LNCaP clone FGC (cell line): ENCODE data around the gene ANGPTL7.

Experiments
- DNase-seq: peaks from one replicate; pipeline ENCODE4 v3.0.0-alpha.2; 2011; ENCODE audit warnings: low read depth
- H3K4me3 ChIP-seq: 2 replicates; pipeline ENCODE4 v1.5.1; 2011; ENCODE audit warnings: mild to moderate bottlenecking, low read depth, low read length, control low read depth
- TF ChIP-seq, protein P1 (sequence below): IDR thresholded peaks from 2 replicates; pipeline ENCODE4 v1.5.1; 2012; ENCODE audit warnings: mild to moderate bottlenecking; ENCODE audit not compliant: control insufficient read depth, insufficient read depth; ENCODE audit errors: extremely low read depth

Gene ANGPTL7

DNA sequence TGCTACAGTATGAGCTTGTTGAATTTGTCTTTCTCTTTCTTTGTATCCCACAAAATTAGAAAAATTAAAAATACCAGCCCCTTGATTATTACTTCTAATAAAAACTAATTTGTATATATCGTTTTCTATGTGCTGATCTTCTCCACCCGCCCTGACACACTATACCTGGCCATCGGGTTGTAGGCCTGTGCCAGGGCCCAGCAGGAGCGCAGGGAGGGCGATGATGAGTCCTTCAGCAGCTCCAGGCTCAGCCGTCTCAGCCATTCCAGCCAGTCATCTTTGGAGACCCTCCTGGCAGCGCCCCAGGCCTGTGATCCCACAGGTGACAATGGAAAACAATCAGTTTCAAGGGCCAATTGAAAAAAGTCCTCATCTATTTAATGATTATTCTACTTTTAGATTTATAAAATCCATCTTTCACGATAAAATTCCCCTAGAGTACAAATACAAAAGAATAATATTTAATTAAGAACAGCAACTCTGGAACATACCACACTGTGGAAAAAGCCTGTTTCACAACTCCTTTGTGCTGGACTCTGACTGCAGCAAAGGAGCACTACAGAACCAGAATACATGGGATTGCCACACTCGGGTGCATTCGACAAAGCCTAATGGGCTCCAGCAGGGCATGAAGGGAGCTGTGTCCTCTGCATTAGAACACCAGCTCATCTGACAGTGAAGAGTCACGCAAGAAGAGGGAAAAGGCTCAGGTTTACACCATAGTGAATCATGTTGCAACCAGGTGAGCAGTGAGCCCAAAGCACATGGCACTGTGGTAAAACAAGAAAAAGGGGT is 15.4 kb downstream of the ANGPTL7 start:
- DNase-seq, result no peak
- H3K4me3 ChIP-seq, result no peak overlapping the region
- TF ChIP-seq, protein P1, sequence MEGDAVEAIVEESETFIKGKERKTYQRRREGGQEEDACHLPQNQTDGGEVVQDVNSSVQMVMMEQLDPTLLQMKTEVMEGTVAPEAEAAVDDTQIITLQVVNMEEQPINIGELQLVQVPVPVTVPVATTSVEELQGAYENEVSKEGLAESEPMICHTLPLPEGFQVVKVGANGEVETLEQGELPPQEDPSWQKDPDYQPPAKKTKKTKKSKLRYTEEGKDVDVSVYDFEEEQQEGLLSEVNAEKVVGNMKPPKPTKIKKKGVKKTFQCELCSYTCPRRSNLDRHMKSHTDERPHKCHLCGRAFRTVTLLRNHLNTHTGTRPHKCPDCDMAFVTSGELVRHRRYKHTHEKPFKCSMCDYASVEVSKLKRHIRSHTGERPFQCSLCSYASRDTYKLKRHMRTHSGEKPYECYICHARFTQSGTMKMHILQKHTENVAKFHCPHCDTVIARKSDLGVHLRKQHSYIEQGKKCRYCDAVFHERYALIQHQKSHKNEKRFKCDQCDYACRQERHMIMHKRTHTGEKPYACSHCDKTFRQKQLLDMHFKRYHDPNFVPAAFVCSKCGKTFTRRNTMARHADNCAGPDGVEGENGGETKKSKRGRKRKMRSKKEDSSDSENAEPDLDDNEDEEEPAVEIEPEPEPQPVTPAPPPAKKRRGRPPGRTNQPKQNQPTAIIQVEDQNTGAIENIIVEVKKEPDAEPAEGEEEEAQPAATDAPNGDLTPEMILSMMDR, result no peak

DNA sequence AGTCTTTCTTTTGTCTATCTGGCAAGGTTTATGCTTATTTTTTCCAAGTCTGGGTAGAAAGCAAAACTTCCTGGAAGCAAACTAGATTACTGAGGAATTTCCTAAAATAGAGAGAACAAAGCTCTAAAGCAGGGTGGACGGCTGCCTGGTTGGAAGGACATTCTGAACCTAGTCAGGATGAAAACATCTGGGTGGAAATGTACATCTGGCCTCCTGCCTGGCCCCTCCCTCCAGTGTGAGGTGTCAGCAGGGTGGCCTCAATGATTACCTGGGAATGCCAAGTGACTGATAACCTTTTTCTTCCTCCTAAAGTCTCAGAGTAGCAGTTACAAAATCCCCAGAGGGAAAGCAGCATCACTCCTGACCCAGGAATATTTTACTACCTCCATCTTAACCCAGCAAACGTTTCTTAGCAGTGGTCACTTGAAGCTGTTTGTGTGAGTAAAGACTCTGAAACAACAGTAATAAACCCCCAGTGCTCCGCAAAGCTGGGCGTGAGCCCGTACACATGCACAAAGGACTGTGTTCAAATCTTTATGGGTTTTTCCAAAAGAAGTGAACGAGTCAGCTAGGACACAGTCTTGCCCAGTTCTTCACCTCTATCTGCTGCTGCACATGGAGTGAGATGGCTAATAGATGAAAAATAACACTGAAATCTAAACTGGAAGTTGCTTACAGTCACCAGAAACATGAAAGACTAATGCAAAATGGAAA is 18.9 kb downstream of the ANGPTL7 start:
- TF ChIP-seq, protein P1, result no peak
- H3K4me3 ChIP-seq, result no peak overlapping the region
- no peak for DNase-seq

DNA sequence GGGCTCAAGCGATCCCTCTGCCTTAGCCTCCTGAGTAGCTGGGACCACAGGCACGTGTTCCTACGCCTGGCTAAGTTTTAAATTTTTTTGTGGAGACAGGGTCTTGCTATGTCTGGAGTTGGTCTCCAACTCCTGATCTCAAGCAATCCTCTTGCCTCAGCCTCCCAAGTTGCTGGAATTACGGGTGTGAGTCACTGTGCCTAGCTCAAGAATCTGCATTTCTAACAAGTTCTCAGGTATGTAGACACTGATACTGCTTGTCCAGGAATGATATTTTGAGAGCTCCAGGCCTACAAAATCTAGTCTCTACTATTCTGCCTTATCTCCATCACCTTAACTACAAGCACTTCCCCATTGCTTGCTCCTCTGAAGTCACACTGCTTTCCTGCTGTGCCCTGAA is 22.3 kb downstream of the ANGPTL7 start:
- DNase-seq, result no peak

DNA sequence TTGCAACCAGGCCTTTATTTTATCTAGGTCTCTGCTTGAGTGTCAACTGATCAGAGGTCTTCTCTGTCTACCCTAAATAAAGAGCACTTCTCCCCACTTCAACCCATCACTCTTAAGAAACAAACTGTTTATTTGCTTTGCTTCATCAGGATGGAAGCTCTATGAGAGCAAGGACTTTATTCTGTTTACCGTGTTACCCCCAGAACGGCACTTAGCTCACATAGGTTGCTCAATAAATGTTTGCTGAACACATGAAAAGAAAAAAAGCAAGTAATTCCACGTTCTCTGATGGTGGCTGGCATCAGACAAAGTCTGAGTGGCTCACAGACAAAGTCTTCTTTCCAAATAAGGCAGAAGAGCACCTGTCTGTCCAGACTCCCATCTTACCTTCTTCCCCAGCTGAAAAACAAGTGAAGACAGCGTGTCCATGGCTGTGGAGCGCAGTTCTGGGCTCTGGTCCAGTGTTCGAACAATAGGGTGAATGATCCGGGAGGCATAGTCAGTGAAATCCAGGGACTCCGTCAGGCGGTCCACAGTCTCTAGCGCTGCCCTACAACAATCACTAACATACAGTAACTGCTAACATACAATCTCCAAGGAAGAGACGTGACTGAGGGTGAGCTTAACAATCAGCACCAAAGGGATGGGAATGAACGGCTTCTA is 22.9 kb downstream of the ANGPTL7 start:
- DNase-seq, result no peak
- TF ChIP-seq, protein P1, result no peak
- H3K4me3 ChIP-seq, result no peak overlapping the region

More for the DNA sequence above, 22.3 kb downstream of the ANGPTL7 start:
- no peak overlapping the region for H3K4me3 ChIP-seq
- TF ChIP-seq, protein P1, result no peak

DNA sequence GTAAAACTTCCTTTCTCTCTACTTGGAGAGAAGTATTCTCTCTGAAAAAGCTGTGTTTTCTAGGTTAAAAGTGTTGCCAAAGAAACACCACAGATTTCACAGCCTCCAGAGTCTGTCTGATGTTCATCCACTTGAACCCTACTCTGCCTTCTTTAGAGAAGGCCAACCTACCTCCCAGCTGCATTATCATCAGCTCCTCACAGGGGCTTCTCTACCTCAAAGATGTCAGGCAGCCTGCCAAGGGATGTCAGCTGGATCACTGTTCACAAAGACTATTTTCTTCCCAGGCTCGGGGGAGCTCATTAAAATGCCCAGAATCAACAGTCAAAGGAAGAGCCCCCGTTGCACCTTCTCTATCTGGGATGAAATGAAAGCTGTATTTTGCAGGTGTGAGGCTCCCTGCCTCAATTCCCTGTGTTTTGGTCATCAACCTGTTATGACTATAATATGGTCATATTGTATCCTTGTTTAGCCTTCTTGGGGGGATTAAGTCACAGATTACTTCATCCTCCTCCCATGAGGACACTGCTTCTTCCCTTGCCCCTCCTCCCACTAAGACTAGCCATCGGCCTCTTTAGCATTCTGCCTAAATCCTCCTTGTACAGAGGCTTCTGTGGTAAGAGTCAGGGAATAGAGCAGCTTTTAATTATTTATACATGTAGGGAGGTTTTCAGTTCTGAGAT is 25.7 kb downstream of the ANGPTL7 start:
- TF ChIP-seq, protein P1, result no peak
- no peak for DNase-seq
- no peak overlapping the region for H3K4me3 ChIP-seq

DNA sequence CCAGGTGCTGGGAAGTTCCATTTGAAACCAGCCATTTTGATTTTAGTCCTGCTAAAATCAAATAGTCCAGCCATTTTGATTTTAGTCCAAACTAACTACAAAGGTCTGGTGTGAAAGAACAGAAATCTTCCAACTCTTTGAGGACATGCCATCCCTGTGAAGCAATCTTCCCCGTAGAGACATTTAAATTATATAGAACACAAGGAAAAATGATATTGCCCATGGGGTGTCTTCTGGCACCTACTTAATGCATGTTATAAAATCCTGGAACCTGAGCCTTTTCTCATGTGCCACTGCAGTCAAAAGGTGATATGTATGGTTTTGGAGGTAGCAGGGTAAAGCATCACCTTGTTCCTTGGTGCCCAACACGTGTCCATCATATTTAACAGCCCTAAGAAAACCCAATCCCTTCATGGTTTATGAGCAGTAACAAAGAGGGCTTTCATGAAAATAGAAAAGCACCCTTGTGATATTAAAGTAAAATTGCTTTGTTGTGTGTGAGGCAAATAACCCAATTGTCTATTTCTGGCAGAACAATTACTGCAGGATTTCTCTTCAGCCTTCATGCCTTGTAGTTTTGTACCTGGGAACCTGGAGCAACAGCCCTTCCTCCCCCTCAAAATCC is 26.3 kb downstream of the ANGPTL7 start:
- DNase-seq, result no peak
- TF ChIP-seq, protein P1, result no peak
- no peak overlapping the region for H3K4me3 ChIP-seq
